ENCODE results near the gene SLBP.

SLBP gene

DNA sequence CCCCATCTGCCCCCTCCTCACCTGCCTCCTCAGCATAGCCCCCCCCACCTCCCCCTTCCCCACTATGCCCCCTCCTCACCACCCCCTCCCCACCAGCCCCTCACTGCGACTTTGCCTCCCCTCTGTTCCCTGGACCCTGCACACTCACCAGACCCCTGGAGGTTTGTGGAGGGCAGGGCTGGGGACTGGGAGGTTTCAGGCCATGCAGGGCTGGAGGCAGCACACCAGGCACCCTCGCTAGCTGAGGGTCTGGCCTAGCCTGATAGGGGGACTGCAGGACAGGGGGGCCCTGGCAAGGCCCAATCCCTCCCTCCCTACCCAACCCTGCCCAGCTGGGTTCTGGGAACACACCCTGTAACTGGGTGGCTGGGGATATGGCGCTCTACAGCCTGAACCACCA lies 37.3 kb upstream of the SLBP start:
- no peak for DNase-seq (ENCODE audit: low spot score)

- DNase-seq (ENCODE audit: low spot score), result no peak
These were observed 36.4 kb upstream of the SLBP start for GRCh38 chr4:1748465-1748995.

GRCh38 chr4:1747603-1747967 lies 35.5 kb upstream of the SLBP start:
- DNase-seq (ENCODE audit: low spot score), result no peak

GRCh38 chr4:1746919-1747602 lies 34.9 kb upstream of the SLBP start:
- no peak for DNase-seq (ENCODE audit: low spot score)

- peak; percentile 87 for DNase-seq (ENCODE audit: low spot score)
These were observed 34.2 kb upstream of the SLBP start for GRCh38 chr4:1746265-1746691.

GRCh38 chr4:1745697-1746096 lies 33.6 kb upstream of the SLBP start:
- DNase-seq (ENCODE audit: low spot score), result no peak

GRCh38 chr4:1745165-1745564 lies 33.0 kb upstream of the SLBP start:
- DNase-seq (ENCODE audit: low spot score), result no peak

- DNase-seq (ENCODE audit: low spot score), result no peak
These were observed 32.4 kb upstream of the SLBP start for GRCh38 chr4:1744552-1744951.

DNA sequence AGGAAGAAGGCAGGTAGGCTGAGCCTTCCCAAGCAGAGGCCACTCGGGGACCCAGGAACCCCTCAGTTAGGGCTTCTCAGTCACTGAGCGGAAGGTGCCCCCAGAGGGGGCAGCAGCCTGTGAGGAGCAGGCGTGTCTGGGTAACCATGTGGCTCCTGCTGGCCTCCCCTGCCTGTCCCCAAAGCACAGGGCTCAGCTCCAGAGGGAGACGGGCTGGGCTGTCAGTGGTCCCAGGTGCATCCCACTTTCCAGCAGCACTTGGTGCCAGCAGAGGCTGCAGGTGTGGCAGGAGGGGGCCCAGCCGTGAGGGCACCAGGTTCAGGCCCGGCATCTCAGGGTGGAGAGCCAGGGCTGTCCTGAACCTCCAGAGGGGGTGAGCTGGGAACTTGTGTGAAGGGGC lies 31.9 kb upstream of the SLBP start:
- DNase-seq (ENCODE audit: low spot score), result no peak

GRCh38 chr4:1743551-1743950 lies 31.4 kb upstream of the SLBP start:
- DNase-seq (ENCODE audit: low spot score), result no peak

GRCh38 chr4:1741208-1741607 lies 29.1 kb upstream of the SLBP start:
- DNase-seq (ENCODE audit: low spot score), result no peak

DNA sequence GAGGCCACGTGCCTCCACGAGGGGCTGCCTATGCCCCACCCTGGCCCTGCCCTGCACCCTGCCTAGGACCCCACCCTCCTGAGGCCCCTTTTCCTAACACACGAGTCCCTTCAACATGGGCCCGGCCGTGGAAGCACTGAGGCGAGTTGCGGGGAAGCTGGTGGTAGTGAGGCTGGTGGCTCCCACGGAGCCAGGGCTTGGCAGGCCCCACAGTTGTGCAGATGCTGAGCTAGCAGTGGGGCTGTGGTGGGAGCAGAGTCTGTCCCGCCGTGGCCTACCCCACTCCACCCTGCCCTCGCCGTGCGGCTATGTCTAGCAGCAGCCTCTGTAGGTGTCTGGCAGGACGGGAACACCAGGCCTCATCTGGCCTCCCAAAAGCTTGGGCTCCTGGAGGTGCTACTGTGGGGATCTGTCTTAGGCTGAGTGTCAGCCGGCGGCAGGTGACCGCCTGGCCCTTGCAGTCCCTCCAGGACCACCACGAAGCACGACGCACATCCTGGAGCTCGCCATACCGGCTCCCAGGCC lies 28.0 kb upstream of the SLBP start:
- DNase-seq (ENCODE audit: low spot score), result no peak

DNA sequence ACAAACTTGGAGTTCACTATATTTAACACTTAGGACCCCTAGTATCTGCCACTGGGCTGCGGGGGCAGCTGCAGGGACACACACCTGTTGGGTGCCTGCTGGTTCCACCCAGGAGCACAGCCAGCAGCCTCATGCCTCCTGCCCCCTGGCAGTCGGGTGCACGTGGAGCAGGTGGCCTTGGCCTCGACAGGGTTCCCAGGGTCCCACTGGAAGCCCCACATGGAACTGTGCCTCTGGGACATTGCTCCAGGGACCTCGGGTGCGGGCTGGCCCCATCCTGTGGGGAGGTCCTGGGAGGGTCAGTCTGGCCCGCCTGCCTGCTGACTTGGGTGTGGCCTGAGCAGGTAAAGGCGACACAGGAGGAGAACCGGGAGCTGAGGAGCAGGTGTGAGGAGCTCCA lies 27.2 kb upstream of the SLBP start:
- DNase-seq (ENCODE audit: low spot score), result no peak

- no peak for DNase-seq (ENCODE audit: low spot score)
These were observed 26.3 kb upstream of the SLBP start for GRCh38 chr4:1738410-1738809.

DNA sequence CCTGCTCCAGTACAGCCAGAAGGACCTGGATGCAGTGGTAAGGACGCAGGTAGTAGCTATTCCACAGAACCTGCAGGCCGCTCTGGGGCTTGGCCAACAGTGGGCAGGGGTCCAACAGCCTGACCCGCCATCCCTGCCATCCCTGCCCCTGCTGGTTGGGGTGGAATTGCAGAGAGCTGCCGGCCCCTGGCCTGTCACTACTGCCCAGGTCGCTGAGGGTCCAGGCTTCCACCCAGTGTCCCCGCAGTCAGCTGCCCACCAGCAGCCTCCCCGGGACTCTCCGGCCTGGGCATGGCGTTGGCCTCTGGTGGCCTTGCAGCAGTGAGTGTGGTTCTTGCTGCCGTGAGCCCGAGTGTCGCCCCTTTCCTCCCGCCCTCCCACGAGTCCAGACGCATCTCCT lies 25.5 kb upstream of the SLBP start:
- no peak for DNase-seq (ENCODE audit: low spot score)

GRCh38 chr4:1736812-1737211 lies 24.7 kb upstream of the SLBP start:
- no peak for DNase-seq (ENCODE audit: low spot score)

DNA sequence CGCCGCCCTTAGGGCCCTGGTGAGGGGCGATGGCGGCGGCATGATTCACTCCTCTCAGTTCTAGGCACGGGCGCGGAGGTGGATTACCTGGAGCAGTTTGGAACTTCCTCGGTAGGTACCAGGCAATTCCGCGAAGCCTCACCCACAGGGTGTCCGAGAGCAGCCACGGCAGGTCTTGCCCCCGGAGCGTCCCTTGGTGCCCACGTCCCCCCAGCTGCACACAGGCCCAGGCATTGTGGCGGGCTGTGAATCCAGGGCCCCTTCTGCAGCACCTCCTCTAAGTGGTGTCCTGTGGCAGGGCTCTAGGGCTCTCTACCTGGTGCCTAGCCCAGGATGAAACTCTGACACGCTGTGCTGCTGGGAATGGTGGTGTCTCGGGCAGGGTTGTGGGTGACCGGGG lies 23.1 kb upstream of the SLBP start:
- no peak for DNase-seq (ENCODE audit: low spot score)

GRCh38 chr4:1732911-1733310 lies 20.8 kb upstream of the SLBP start:
- DNase-seq (ENCODE audit: low spot score), result no peak

GRCh38 chr4:1731180-1731579 lies 19.1 kb upstream of the SLBP start:
- DNase-seq (ENCODE audit: low spot score), result no peak

- no peak for DNase-seq (ENCODE audit: low spot score)
These were observed 18.5 kb upstream of the SLBP start for GRCh38 chr4:1730532-1731135.

- DNase-seq (ENCODE audit: low spot score), result no peak
These were observed 16.2 kb upstream of the SLBP start for GRCh38 chr4:1728061-1728980.

Data from left forelimb (tissue), 1 donor.